HCT116 (cell line): ENCODE data around the gene SCN3B. TPM values are rescaled to one million over a fixed set of nuclear protein-coding genes. Genes with fewer than 3 reads are reported as not detected.

Experiments used
- ATAC-seq: fragments of 200-7000 bp; cut with Tn5 transposase; 2 replicates; pipeline ENCODE4 v1.9.1; 2020; ENCODE audit warnings: mild to moderate bottlenecking, moderate library complexity
- BruUV-seq: library from RNA; stranded (reverse); fragments of 400-500 nt; replicated peaks from 2 replicates; lab custom pipeline; 2021; lab: Mats Ljungman, UMichigan
- CTCF ChIA-PET: fragments of 300-600 bp; sonication (Branson Sonifier 250); formaldehyde crosslinking; loops from one replicate; lab custom pipeline; 2021; ENCODE audit warnings: antibody characterized with exemption; lab: Charles Lee
- POLR2A ChIA-PET: fragments of 300-600, 350-600 bp; sonication (Branson Sonifier 250); formaldehyde crosslinking; loops from one replicate; lab custom pipeline; 2021; ENCODE audit warnings: antibody characterized with exemption; lab: Charles Lee
- RAD21 ChIA-PET, 2 experiments: fragments of 300-600 bp; sonication (Branson Sonifier 250); formaldehyde crosslinking; loops; one replicate each; lab custom pipeline; 2023; ENCODE audit warnings: low total read pairs in 2 of 2; ENCODE audit not compliant: uncharacterized antibody in 2 of 2, unreplicated experiment in 2 of 2, low non-redundant PET in 1 of 2; lab: Charles Lee
- DNase-seq: peaks from one replicate; pipeline ENCODE4 v3.0.0-alpha.2; 2010; ENCODE audit warnings: low read depth, low spot score
- H2AFZ ChIP-seq: fragments of 200-600 bp; shearing (Covaris generic), sonication (generic); 2 replicates; pipeline ENCODE4 v1.6.1; 2017; ENCODE audit warnings: low read depth, mixed run types, mixed read lengths, antibody characterized with exemption, low read length; ENCODE audit not compliant: poor library complexity, severe bottlenecking
- H3K27ac ChIP-seq: 2 replicates; pipeline ENCODE4 v1.5.1; 2012; ENCODE audit warnings: low read depth, low read length
- H3K27me3 ChIP-seq: fragments of 200-600 bp; sonication (generic); 2 replicates; pipeline ENCODE4 v1.6.1; 2016; ENCODE audit warnings: mixed run types, low read length, mixed read lengths; ENCODE audit not compliant: insufficient read depth
- H3K36me3 ChIP-seq, 2 experiments: fragments of 200-500 bp in 1 of 2; fragments of 200-600 bp in 1 of 2; sonication (Bioruptor generic) in 1 of 2; sonication (generic) in 1 of 2; 2 replicates each; pipeline versions ENCODE4 v1.5.1 to v1.6.1; 2014 to 2016; ENCODE audit warnings: low read length in 2 of 2, inconsistent platforms in 1 of 2, mixed read lengths in 1 of 2, mixed run types in 1 of 2; ENCODE audit not compliant: insufficient read depth in 2 of 2, control insufficient read depth in 1 of 2
- H3K4me1 ChIP-seq, 2 experiments: fragments of 200-600 bp in 1 of 2; sonication (generic) in 1 of 2; 2 replicates each; pipeline versions ENCODE4 v1.5.1 to v1.6.1; 2012 to 2017; ENCODE audit warnings: low read length in 2 of 2, inconsistent platforms in 1 of 2, mild to moderate bottlenecking in 1 of 2, mixed read lengths in 1 of 2, mixed run types in 1 of 2, moderate library complexity in 1 of 2; ENCODE audit not compliant: insufficient read depth in 2 of 2, control insufficient read depth in 1 of 2
- H3K4me2 ChIP-seq: fragments of 200-600 bp; sonication (generic); 2 replicates; pipeline ENCODE4 v1.6.1; 2017; ENCODE audit warnings: mixed run types, low read length, mixed read lengths
- H3K4me3 ChIP-seq, 2 experiments: fragments of 200-600 bp in 1 of 2; sonication (generic) in 1 of 2; replicated peaks in 1 of 2; 2 replicates each; pipeline ENCODE4 v1.5.1; 2011 to 2016; ENCODE audit warnings: low read length in 2 of 2, control low read depth in 1 of 2, low read depth in 1 of 2, mild to moderate bottlenecking in 1 of 2, mixed read lengths in 1 of 2, mixed run types in 1 of 2
- H3K79me2 ChIP-seq: fragments of 200-600 bp; sonication (generic); 2 replicates; pipeline ENCODE4 v1.6.1; 2017; ENCODE audit warnings: mild to moderate bottlenecking, mixed run types, low read length, moderate library complexity, mixed read lengths; ENCODE audit not compliant: insufficient read depth
- H3K9ac ChIP-seq: fragments of 200-600 bp; sonication (generic); 2 replicates; pipeline ENCODE4 v1.6.1; 2016; ENCODE audit warnings: low read length, mixed read lengths
- H3K9me2 ChIP-seq: fragments of 200-600 bp; sonication (generic), shearing (Covaris generic); 2 replicates; pipeline ENCODE4 v1.6.1; 2017; ENCODE audit warnings: mixed run types, mild to moderate bottlenecking, moderate library complexity; ENCODE audit not compliant: insufficient read depth
- H3K9me3 ChIP-seq, 2 experiments: fragments of 200-500 bp in 1 of 2; fragments of 200-600 bp in 1 of 2; sonication (Bioruptor generic) in 1 of 2; sonication (generic) in 1 of 2; 2 replicates each; pipeline ENCODE4 v1.6.1; 2014 to 2017; ENCODE audit warnings: low read length in 2 of 2, mixed read lengths in 2 of 2, inconsistent platforms in 1 of 2, low read depth in 1 of 2, mild to moderate bottlenecking in 1 of 2, mixed run types in 1 of 2, moderate library complexity in 1 of 2; ENCODE audit not compliant: control insufficient read depth in 1 of 2, insufficient read depth in 1 of 2
- H4K20me1 ChIP-seq: fragments of 200-600 bp; sonication (generic), shearing (Covaris generic); 2 replicates; pipeline ENCODE4 v1.6.1; 2017; ENCODE audit warnings: mixed run types, mild to moderate bottlenecking, moderate library complexity; ENCODE audit not compliant: insufficient read depth
- CTCF ChIP-seq, 3 experiments: fragments of 200-600 bp in 1 of 3; sonication (generic) in 1 of 3; IDR thresholded peaks in 2 of 3; conservative IDR thresholded peaks in 1 of 3; 2 replicates each; pipeline ENCODE4 v1.5.1; 2012 to 2017; ENCODE audit warnings: low read depth in 2 of 3, low read length in 2 of 3, antibody characterized with exemption in 1 of 3, borderline replicate concordance in 1 of 3, control low read depth in 1 of 3, mild to moderate bottlenecking in 1 of 3, mixed read lengths in 1 of 3, mixed run types in 1 of 3, moderate library complexity in 1 of 3; ENCODE audit not compliant: insufficient read depth in 1 of 3
- EGR1 ChIP-seq: IDR thresholded peaks from 2 replicates; pipeline ENCODE4 v1.6.1; 2012; ENCODE audit warnings: low read depth
- ELF1 ChIP-seq: IDR thresholded peaks from 2 replicates; pipeline ENCODE4 v1.6.1; 2012; ENCODE audit warnings: low read depth, borderline replicate concordance
- EZH2 ChIP-seq: fragments of 200-600 bp; sonication (generic); IDR thresholded peaks from 2 replicates; pipeline ENCODE4 v1.6.1; 2017; ENCODE audit warnings: antibody characterized with exemption, mixed run types
- EZH2phosphoT487 ChIP-seq: fragments of 200-600 bp; IDR thresholded peaks from 2 replicates; pipeline ENCODE4 v1.6.1; 2018; ENCODE audit warnings: antibody characterized with exemption, borderline replicate concordance
- POLR2A ChIP-seq: IDR thresholded peaks from 2 replicates; pipeline ENCODE4 v1.7.0; 2011; ENCODE audit warnings: borderline replicate concordance; ENCODE audit not compliant: insufficient read depth, insufficient read length; ENCODE audit errors: extremely low read depth
- SIN3A ChIP-seq: IDR thresholded peaks from 2 replicates; pipeline ENCODE4 v1.6.1; 2012; ENCODE audit warnings: low read depth
- SRF ChIP-seq: IDR thresholded peaks from 2 replicates; pipeline ENCODE4 v1.6.1; 2012; ENCODE audit warnings: low read depth
- YY1 ChIP-seq: IDR thresholded peaks from 2 replicates; pipeline ENCODE4 v1.6.1; 2011; ENCODE audit warnings: low read length, low read depth, moderate library complexity, mild to moderate bottlenecking; ENCODE audit not compliant: insufficient replicate concordance; ENCODE audit errors: extremely low read depth
- ZFX ChIP-seq: fragments of 450-650 bp; IDR thresholded peaks from 2 replicates; pipeline ENCODE4 v1.6.1; 2017
- ZNF274 ChIP-seq: fragments of 200-500 bp; sonication (Bioruptor generic); IDR thresholded peaks from 2 replicates; pipeline ENCODE4 v1.6.1; 2014; ENCODE audit warnings: mild to moderate bottlenecking, low read depth, low read length, inconsistent platforms
- intact Hi-C: fragments of 100-400 bp; cut with micrococcal nuclease; formaldehyde crosslinking; loops from 2 replicates; pipeline ENCODE4 v1.10.0; 2022
- total RNA-seq: library from RNA; stranded (reverse); gene quantifications from one replicate; pipeline ENCODE4 v1.2.1, GENCODE V29; 2021; ENCODE audit not compliant: unreplicated experiment
- TF ChIP-seq, protein P1 (sequence below): IDR thresholded peaks from 2 replicates; pipeline ENCODE4 v1.6.1; 2011; ENCODE audit warnings: mild to moderate bottlenecking, low read length, moderate library complexity; ENCODE audit not compliant: insufficient replicate concordance; ENCODE audit errors: extremely low read depth

SCN3B gene
- total RNA-seq, 1 experiment from 2014 or later, result 0.05 TPM

- Histone ChIP-seq H3K36me3 (no peaks in the 10 kb centered on the region), H3K9ac (no peak overlapping the region), H3K4me2 (no peak overlapping the region), H3K27me3 (no peaks in the 10 kb centered on the region; the same call in 1 of the 2 replicates), H2AFZ (no peak overlapping the region), H4K20me1 (no peaks in the 10 kb centered on the region), H3K4me3 (no peak overlapping the region), H3K4me1 (peaks cover 2 to 8% of the 10 kb centered on the region in 2 experiments; a peak in 3 of 4 replicates), H3K79me2 (no peaks in the 10 kb centered on the region), H3K9me2 (no peaks in the 10 kb centered on the region), H3K9me3 (no peaks in the 10 kb centered on the region), H3K27ac (no peak overlapping the region)
- TF ChIP-seq ELF1 (no peak), EZH2phosphoT487 (no peak), CTCF (IDR thresholded peaks at IDR 0.05 in 2 of 3, conservative IDR thresholded peaks at IDR 0.05 in 1 of 3; ENCODE audit: borderline replicate concordance in 1 of 3, insufficient read depth in 1 of 3, low read depth in 2 of 3, low read length in 2 of 3) (no peak)
- ChIA-PET POLR2A (no interaction called here), CTCF (no interaction called here), RAD21 (no interaction called here)
- BruUV-seq, result no TSS peak
- intact Hi-C loops, result loop anchor here (5.0 kb wide), 1 partner anchor 53 kb away; no protein-coding TSS in a partner anchor
- ATAC-seq, result no peak
- DNase-seq, result no peak
Observed at GRCh38 chr11:123584737-123585136, 69.7 kb downstream of the SCN3B start.

GRCh38 chr11:123584186-123584585 lies 70.2 kb downstream of the SCN3B start:
- RAD21 ChIA-PET, result no interaction called here
- Histone ChIP-seq H4K20me1 (no peaks in the 10 kb centered on the region), H3K27ac (no peak overlapping the region), H3K27me3 (no peaks in the 10 kb centered on the region; the same call in 1 of the 2 replicates), H3K4me2 (no peak overlapping the region), H3K4me3 (no peak overlapping the region), H3K4me1 (peaks cover 2 to 8% of the 10 kb centered on the region in 2 experiments; a peak in 3 of 4 replicates), H3K79me2 (no peaks in the 10 kb centered on the region), H3K36me3 (no peaks in the 10 kb centered on the region), H3K9me2 (no peaks in the 10 kb centered on the region), H3K9ac (no peak overlapping the region), H3K9me3 (no peaks in the 10 kb centered on the region), H2AFZ (no peak overlapping the region)
- ATAC-seq (no peak), DNase-seq (no peak)
- POLR2A ChIA-PET, result no interaction called here
- intact Hi-C loops, result loop anchor here (5.0 kb wide), 1 partner anchor 53 kb away; no protein-coding TSS in a partner anchor
- BruUV-seq, result no TSS peak
- TF ChIP-seq ZNF274 (no peak), ZFX (no peak), POLR2A (no peak), YY1 (no peak), EZH2 (no peak), EGR1 (no peak), EZH2phosphoT487 (no peak), SIN3A (no peak), SRF (no peak)
- TF ChIP-seq, protein P1, sequence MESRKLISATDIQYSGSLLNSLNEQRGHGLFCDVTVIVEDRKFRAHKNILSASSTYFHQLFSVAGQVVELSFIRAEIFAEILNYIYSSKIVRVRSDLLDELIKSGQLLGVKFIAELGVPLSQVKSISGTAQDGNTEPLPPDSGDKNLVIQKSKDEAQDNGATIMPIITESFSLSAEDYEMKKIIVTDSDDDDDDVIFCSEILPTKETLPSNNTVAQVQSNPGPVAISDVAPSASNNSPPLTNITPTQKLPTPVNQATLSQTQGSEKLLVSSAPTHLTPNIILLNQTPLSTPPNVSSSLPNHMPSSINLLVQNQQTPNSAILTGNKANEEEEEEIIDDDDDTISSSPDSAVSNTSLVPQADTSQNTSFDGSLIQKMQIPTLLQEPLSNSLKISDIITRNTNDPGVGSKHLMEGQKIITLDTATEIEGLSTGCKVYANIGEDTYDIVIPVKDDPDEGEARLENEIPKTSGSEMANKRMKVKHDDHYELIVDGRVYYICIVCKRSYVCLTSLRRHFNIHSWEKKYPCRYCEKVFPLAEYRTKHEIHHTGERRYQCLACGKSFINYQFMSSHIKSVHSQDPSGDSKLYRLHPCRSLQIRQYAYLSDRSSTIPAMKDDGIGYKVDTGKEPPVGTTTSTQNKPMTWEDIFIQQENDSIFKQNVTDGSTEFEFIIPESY, result no peak
- CTCF ChIA-PET, result no interaction called here
